Measurements from ENCODE around the gene LZTFL1. TPM values are rescaled to one million over a fixed set of nuclear protein-coding genes. Genes with fewer than 3 reads are reported as not detected.

Gene LZTFL1
- total and polyA plus RNA-seq, 2 experiments from 2014 or later, result 21.7 to 26.4 TPM

GRCh38 chr3:45852828-45853227 lies 10.9 kb upstream of the LZTFL1 start:
- Histone ChIP-seq H3K27ac (no peak overlapping the region), H3K9me3 (ENCODE audit: low read depth) (no peaks in the 10 kb centered on the region), H3K27me3 (no peaks in the 10 kb centered on the region), H3K4me1 (ENCODE audit: low read depth) (peaks cover 30% of the 10 kb centered on the region), H3K4me3 (no peak overlapping the region), H3K36me3 (no peaks in the 10 kb centered on the region)
- TF ChIP-seq CTCF (IDR thresholded peaks at IDR 0.05; ENCODE audit: low read depth, low read length), result no peak
- no peak for DNase-seq (ENCODE audit: low read depth in 1 of 2, low spot score in 1 of 2)

GRCh38 chr3:45848392-45848791 lies 6.5 kb upstream of the LZTFL1 start:
- no peak for DNase-seq (ENCODE audit: low read depth in 1 of 2, low spot score in 1 of 2)
- Histone ChIP-seq H3K9me3 (ENCODE audit: low read depth) (no peaks in the 10 kb centered on the region), H3K36me3 (no peaks in the 10 kb centered on the region), H3K4me1 (ENCODE audit: low read depth) (peaks cover 58% of the 10 kb centered on the region), H3K27me3 (no peaks in the 10 kb centered on the region), H3K4me3 (no peak overlapping the region), H3K27ac (no peak overlapping the region)
- TF ChIP-seq CTCF (IDR thresholded peaks at IDR 0.05; ENCODE audit: low read depth, low read length), result no peak

GRCh38 chr3:45844616-45845015 lies 2.7 kb upstream of the LZTFL1 start:
- TF ChIP-seq CTCF (IDR thresholded peaks at IDR 0.05; ENCODE audit: low read depth, low read length), result no peak
- Histone ChIP-seq H3K9me3 (ENCODE audit: low read depth) (no peaks in the 10 kb centered on the region), H3K4me1 (ENCODE audit: low read depth) (peaks cover 60% of the 10 kb centered on the region), H3K36me3 (no peaks in the 10 kb centered on the region), H3K27me3 (no peaks in the 10 kb centered on the region), H3K27ac (peak overlapping the region; percentile 84), H3K4me3 (no peak overlapping the region)
- peak in 1 of 2 donors; percentile 57 for DNase-seq (ENCODE audit: low read depth in 1 of 2, low spot score in 1 of 2)

GRCh38 chr3:45842851-45843625 lies 1.1 kb upstream of the LZTFL1 start:
- no peak overlapping the region for H3K27ac ChIP-seq
- no peak for TF ChIP-seq CTCF (IDR thresholded peaks at IDR 0.05; ENCODE audit: low read depth, low read length)
- no peak for DNase-seq (ENCODE audit: low read depth in 1 of 2, low spot score in 1 of 2)
- no peaks in the 10 kb centered on the region for H3K27me3 ChIP-seq
- H3K36me3 ChIP-seq, result no peaks in the 10 kb centered on the region
- H3K9me3 ChIP-seq (ENCODE audit: low read depth), result no peaks in the 10 kb centered on the region
- no peak overlapping the region for H3K4me3 ChIP-seq
- peaks cover 45% of the 10 kb centered on the region for H3K4me1 ChIP-seq (ENCODE audit: low read depth)

- no peaks in the 10 kb centered on the region for H3K27me3 ChIP-seq
- peak overlapping the region; percentile 91 for H3K27ac ChIP-seq
- TF ChIP-seq CTCF (IDR thresholded peaks at IDR 0.05; ENCODE audit: low read depth, low read length), result no peak
- peaks cover 40% of the 10 kb centered on the region for H3K4me1 ChIP-seq (ENCODE audit: low read depth)
- H3K36me3 ChIP-seq, result no peaks in the 10 kb centered on the region
- no peaks in the 10 kb centered on the region for H3K9me3 ChIP-seq (ENCODE audit: low read depth)
- peak; percentile 26 for DNase-seq (ENCODE audit: low read depth in 1 of 2, low spot score in 1 of 2)
- peak overlapping the region; percentile 97 for H3K4me3 ChIP-seq
Observed at GRCh38 chr3:45841420-45841756, 531 bp downstream of the LZTFL1 start.

Data from cardiac muscle cell (in vitro differentiated cells and primary cell).